Cardiac fibroblast (primary cell): ENCODE measurements around the gene ANXA5.

Source experiments
- DNase-seq, 2 donors: peaks; one replicate each; pipeline versions ENCODE4 v3.0.0 to v3.0.0-alpha.2; 2010; ENCODE audit warnings: low read depth in 2 of 2
- H3K4me3 ChIP-seq, 2 donors: replicated peaks in 1 of 2; 1 replicate in 1 of 2; 2 replicates in 1 of 2; pipeline ENCODE4 v1.5.1; 2011; ENCODE audit warnings: low read depth in 2 of 2, low read length in 2 of 2, mild to moderate bottlenecking in 2 of 2, moderate library complexity in 1 of 2
- CTCF ChIP-seq: IDR thresholded peaks from one replicate; pipeline ENCODE4 v1.5.1; 2011; ENCODE audit warnings: low read depth, mild to moderate bottlenecking, low read length, inconsistent platforms

ANXA5 gene

DNA sequence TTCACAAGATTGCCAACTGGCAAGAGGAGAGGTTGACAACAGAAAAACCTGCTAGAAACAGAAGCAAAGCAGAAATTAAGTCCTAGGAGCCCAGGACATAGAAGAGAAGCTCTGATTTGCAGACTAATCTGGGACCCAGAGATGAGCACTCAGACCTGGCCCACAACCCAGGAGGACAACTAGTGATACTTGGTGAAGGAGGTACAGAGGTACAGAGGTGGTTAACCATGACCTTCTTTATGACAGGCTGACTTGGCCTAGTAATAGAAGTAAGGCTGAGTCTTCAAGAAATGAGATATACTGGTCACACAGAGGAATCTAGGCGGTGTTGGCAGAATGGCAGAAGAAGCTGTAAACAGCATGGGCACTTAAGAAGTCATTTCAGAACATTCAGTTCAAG lies 43.6 kb downstream of the ANXA5 start:
- H3K4me3 ChIP-seq: no peak overlapping the region
- no peak for DNase-seq
- no peak for TF ChIP-seq CTCF

DNA sequence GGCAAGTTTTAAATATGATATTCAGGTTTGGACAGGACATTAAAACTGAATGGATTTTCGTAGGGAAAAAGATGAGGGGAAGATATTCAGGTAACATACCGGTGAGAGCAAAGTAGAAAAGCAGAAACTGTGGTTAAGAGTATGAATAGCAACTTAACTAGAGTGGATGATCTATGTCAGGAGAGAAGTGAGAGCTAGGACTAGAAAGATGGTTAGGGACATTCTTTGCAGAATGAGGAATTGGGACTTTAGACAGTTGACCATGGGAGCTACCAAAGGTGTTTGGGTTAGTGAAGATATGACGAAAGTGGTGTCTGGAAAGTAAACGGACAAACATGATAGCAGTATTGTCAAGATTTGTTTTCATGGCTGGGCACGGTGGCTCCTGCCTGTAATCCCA lies 45.2 kb downstream of the ANXA5 start:
- DNase-seq: no peak
- TF ChIP-seq CTCF: no peak
- H3K4me3 ChIP-seq: no peak overlapping the region

DNA sequence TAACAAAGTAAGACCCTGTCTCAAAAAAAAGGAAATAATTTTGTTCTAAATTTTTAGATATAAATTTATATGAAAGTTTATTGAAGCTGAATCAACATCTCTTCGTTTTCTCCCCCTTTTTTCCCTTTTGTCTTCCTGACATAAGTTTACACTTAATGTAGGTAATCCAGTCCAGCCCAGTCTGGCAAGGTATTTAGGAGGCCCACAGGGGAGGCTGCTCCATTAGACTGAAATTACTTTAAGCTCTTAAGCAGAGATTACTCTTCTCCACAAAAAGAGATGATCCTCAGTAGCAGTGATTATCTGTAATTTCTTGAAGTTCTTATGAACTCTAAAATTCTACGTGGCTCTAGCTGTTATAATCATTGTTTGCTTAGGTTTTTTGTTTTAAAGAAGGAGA lies 46.0 kb downstream of the ANXA5 start:
- TF ChIP-seq CTCF: no peak
- DNase-seq: no peak
- no peak overlapping the region for H3K4me3 ChIP-seq

GRCh38 chr4:121648516-121648915 lies 48.3 kb downstream of the ANXA5 start:
- no peak overlapping the region for H3K4me3 ChIP-seq
- DNase-seq: peak; percentile 74 to 80
- TF ChIP-seq CTCF: no peak

DNA sequence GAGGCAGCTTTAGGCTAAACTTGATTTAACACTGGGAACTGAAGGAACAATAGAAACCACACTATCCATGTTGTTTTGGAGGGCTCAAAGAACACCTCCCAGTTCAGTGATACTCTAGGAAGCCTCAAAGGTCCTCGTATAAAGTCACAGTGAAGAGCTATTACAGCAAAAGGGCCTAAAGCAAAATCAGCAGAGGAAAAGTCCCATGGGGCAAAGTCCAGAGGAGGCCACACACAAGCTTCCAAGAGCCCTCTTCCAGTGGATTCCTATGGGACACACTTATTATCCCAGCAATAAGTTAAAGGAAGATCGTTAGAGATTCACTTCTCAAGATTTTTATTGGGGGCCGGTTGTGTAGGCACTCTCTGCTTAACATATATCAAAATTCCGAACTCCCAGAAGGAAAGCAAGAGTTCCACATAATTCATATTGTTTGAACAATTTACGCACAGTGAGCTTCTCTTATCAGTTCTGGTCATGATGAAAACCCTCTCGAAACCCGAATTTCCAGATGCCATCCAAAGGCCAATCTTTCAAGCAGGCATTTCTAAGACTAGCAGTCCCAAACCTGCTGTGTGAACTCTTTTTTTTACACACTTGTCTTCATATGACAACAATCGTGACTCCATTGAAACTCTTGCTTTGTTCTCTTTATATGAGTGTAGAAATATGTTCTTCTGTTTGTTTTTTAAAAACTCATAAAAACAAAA lies 53.7 kb downstream of the ANXA5 start:
- DNase-seq: no peak
- no peak overlapping the region for H3K4me3 ChIP-seq
- no peak for TF ChIP-seq CTCF

DNA sequence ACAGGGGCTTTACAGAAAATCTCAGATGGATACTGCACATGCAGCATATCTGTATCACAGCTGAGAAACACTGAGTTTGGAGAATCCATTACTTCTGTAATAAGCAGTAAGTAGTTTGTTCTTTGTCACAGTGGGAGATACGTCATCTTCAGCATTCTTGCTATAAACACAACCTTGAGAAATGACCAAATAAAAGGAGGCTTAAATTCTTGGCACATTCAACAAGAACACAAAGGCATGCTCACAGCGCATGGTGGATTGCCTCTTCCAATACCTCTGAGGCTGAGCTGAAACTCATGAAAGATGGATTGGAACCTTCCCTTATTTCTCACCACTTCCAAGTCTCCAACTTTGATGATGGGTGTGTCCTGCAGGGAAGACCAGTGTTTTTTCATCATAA lies 54.5 kb downstream of the ANXA5 start:
- H3K4me3 ChIP-seq: no peak overlapping the region
- no peak for DNase-seq
- TF ChIP-seq CTCF: no peak

- H3K4me3 ChIP-seq: no peak overlapping the region
- DNase-seq: no peak
- no peak for TF ChIP-seq CTCF
These were observed 63.1 kb downstream of the ANXA5 start for GRCh38 chr4:121633653-121634052.
